Cardiac muscle cell (in vitro differentiated cells and primary cell): ENCODE results near the gene ZNF442. TPM values are rescaled to one million over a fixed set of nuclear protein-coding genes. Genes with fewer than 3 reads are reported as not detected.

Experiments used
- DNase-seq, 2 donors: peaks; one replicate each; pipeline versions ENCODE4 v3.0.0 to v3.0.0-alpha.2; 2010 to 2017; ENCODE audit warnings: low read depth in 1 of 2, low spot score in 1 of 2
- H3K27ac ChIP-seq: fragments of 200-600 bp; sonication (generic); 2 replicates; pipeline ENCODE4 v1.5.1; 2016
- H3K27me3 ChIP-seq: fragments of 200-600 bp; sonication (generic); 2 replicates; pipeline ENCODE4 v1.6.0; 2016; ENCODE audit warnings: control low read depth
- H3K36me3 ChIP-seq: fragments of 200-600 bp; sonication (generic); 2 replicates; pipeline ENCODE4 v1.5.1; 2016; ENCODE audit warnings: control low read depth
- H3K4me1 ChIP-seq: fragments of 200-600 bp; sonication (generic); 2 replicates; pipeline ENCODE4 v1.8.1; 2017; ENCODE audit warnings: low read depth, mild to moderate bottlenecking, mixed run types
- H3K4me3 ChIP-seq: fragments of 200-600 bp; sonication (generic); 2 replicates; pipeline ENCODE4 v1.5.1; 2016; ENCODE audit warnings: mild to moderate bottlenecking
- H3K9me3 ChIP-seq: fragments of 200-600 bp; sonication (generic); 2 replicates; pipeline ENCODE4 v1.5.1; 2017; ENCODE audit warnings: low read depth, mild to moderate bottlenecking, control low read depth
- CTCF ChIP-seq: IDR thresholded peaks from 2 replicates; pipeline ENCODE4 v1.5.1; 2012; ENCODE audit warnings: low read depth, mild to moderate bottlenecking, low read length
- polyA plus RNA-seq: library from polyadenylated mRNA; unstranded; fragments of >200 nt; fragmentation: Nextera tagmentation; extraction: Ambion mirVana; gene quantifications from 2 replicates; pipeline ENCODE4 v1.2.1, GENCODE V29; 2016
- total RNA-seq: library from RNA; depleted of rRNA; stranded (reverse); fragments of >200 nt; gene quantifications from 2 replicates; pipeline ENCODE4 v1.2.3, GENCODE V29; 2016

The ZNF442 gene
- total and polyA plus RNA-seq, 2 experiments from 2014 or later: 2.7 to 3.4 TPM

DNA sequence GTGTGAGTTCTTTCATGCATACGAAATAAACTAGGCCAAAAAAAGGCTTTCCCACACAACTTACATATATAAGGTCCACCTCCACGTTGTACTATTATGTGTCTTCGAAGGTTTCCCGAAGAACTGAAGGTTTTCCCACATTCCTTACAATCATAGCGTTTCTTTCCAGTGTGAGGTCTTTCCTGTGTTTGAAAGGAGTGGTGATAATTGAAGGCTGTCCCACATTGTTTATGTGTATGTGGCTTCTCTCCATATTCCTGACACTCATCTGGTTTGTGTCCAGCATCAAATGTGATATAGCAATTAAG lies 14.6 kb downstream of the ZNF442 start:
- Histone ChIP-seq H3K9me3 (no peaks in the 10 kb centered on the region), H3K27ac (no peak overlapping the region), H3K4me1 (no peaks in the 10 kb centered on the region), H3K4me3 (no peak overlapping the region), H3K36me3 (peaks cover 15% of the 10 kb centered on the region), H3K27me3 (no peaks in the 10 kb centered on the region)
- no peak for DNase-seq
- no peak for TF ChIP-seq CTCF

GRCh38 chr19:12350185-12350889 lies 15.1 kb downstream of the ZNF442 start:
- Histone ChIP-seq H3K9me3 (no peaks in the 10 kb centered on the region), H3K4me1 (no peaks in the 10 kb centered on the region), H3K4me3 (no peak overlapping the region), H3K27me3 (no peaks in the 10 kb centered on the region), H3K27ac (no peak overlapping the region), H3K36me3 (peaks cover 15% of the 10 kb centered on the region)
- DNase-seq: no peak
- no peak for TF ChIP-seq CTCF

- Histone ChIP-seq H3K27me3 (no peaks in the 10 kb centered on the region), H3K27ac (no peak overlapping the region), H3K4me3 (no peak overlapping the region), H3K9me3 (no peaks in the 10 kb centered on the region), H3K4me1 (no peaks in the 10 kb centered on the region), H3K36me3 (peaks cover 15% of the 10 kb centered on the region)
- TF ChIP-seq CTCF: no peak
- no peak for DNase-seq
Measured at GRCh38 chr19:12346896-12347295, 18.6 kb downstream of the ZNF442 start.

DNA sequence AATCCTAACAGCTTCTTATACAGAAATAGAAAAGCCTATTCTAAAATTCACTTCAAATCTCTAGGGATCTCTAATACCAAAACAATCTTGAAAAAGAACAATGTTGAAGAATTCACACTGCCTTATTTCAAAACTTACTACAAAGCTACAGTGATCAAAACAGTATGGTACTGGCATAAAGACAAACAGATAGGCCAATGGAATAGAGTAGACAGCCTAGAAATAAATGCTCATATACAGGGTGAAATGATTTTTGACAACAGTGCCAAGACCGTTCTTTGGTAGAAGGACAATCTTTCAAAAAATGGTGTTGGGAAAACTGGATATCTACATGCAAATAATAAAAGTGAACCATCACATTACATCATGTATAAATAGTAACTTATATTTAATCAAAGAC lies 20.3 kb downstream of the ZNF442 start:
- H3K4me3 ChIP-seq: no peak overlapping the region
- no peak for TF ChIP-seq CTCF
- DNase-seq: no peak
- no peaks in the 10 kb centered on the region for H3K9me3 ChIP-seq
- H3K27me3 ChIP-seq: no peaks in the 10 kb centered on the region
- H3K36me3 ChIP-seq: peaks cover 10% of the 10 kb centered on the region
- no peak overlapping the region for H3K27ac ChIP-seq
- H3K4me1 ChIP-seq: no peaks in the 10 kb centered on the region

- Histone ChIP-seq H3K27me3 (no peaks in the 10 kb centered on the region), H3K4me3 (peak within 1 kb of the TSS; percentile 77), H3K36me3 (no peaks in the 10 kb centered on the region), H3K4me1 (peaks cover 21% of the 10 kb centered on the region), H3K27ac (peak within 1 kb of the TSS; percentile 77), H3K9me3 (no peaks in the 10 kb centered on the region)
- TF ChIP-seq CTCF: no peak
- DNase-seq: peak; percentile 96
Measured at GRCh38 chr19:12333162-12334159, 32.0 kb downstream of the ZNF442 start, which contains the start of gene ZNF563. Gene ZNF563, minus strand, starts transcription at chr19:12333633. Its CDS starts 151 bp downstream, at chr19:12333482.
